ENCODE results near the gene FBXL4. TPM values are rescaled to one million over a fixed set of nuclear protein-coding genes. Genes with fewer than 3 reads are reported as not detected.

FBXL4 gene
- total RNA-seq: 6.2 and 9.8 TPM in 2 replicates

DNA sequence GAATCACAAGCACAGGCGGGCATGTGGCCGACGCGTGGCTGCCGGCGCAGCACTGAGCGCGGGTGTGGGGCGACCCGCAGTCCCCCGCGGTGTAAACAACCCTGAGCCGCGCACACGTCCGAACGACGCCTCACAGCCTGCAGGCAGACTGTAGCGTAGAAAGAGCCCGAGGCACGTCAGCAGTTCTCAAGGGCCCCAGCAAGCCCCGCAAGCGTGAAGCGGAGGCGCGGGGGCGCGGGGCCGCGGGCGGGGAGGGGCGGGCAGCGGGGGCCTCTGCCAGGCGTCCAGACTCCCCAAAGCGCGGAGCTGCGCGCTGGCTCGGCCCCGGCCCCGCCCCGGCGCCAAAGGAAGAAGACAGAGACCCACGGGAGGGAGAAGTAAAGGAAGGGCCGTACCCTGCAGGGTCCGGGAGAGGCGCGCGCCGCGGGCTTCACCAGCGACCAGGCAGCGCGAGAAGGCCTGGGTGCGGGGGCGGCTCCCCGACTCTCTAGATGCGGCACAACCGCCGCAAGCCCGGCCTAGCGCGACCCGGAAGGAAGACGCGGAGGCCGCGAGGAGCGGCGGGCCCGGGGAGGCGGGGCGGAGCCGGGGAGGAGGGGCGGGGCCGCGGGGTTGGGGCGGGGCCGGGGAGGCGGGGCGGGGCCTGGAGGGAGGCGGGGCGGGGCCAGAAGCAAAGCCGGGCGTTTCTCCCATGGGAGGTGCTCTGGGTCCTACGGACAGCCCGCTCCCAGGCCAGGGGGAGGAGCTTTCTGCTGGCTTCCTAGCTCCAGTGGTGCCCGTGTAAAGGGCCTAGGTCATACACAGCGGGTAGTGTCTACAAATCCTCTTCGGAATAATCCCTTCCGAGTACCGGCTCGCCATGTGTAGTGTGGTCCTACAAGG is at the start of gene FBXL4:
FBXL4 (minus strand) TSS at position 536 of the 882 bp plus-strand sequence. CDS start 20,958 bp downstream, outside the sequence.

DNA sequence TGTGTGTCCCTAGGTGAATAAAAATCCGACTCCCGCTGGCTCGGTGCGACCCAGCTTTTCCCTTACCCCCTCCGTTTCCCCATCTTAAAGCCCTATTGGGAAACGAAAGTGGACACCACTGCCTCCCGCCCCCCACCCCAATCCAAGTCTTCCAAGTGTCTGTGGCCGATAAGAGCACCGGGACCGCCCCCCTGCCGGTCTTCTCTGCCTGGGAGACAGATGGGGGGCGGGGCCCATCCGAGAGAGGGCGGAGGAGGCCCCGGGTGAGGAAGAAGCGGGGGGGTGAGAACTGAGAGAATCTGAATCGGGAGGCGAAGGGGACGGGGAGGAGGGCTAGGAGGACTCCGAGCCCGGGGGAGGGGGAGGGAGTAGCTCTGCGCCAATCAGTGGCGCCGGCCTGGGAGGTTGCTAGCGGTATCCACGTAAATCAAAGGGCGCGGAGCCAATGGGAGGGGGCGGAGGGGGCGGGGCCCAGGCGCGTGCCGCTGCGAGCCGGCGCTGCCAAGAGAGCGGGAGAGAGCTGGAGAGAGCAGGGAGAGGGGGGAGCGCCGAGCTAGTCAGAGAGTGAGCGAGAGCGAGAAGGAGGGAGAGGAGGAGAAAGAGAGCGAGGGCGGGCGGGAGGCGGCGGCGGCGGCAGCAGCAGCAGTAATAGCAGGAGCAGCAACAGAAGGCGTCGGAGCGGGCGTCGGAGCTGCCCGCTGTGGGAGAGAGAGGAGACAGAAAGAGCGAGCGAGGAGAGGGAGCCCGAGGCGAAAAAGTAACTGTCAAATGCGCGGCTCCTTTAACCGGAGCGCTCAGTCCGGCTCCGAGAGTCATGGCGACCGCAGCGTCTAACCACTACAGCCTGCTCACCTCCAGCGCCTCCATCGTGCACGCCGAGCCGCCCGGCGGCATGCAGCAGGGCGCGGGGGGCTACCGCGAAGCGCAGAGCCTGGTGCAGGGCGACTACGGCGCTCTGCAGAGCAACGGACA is 113.4 kb downstream of the FBXL4 start, which contains the start of gene POU3F2:
POU3F2 (plus strand) TSS at position 515 of the 972 bp plus-strand sequence; CDS start at position 815, 300 bp downstream.

Other genes starting within 250 kb of the FBXL4 start
- not detected in 2 replicates for gene POU3F2, start 113.4 kb downstream of the FBXL4 start, total RNA-seq

All from endothelial cell of coronary artery (primary cell).